Fibroblast of skin of right biceps (primary cell): Measurements from ENCODE around the gene CYRIA.

Source experiments
- DNase-seq: peaks from one replicate; pipeline ENCODE4 v3.0.0-alpha.2; 2013

The CYRIA gene

DNA sequence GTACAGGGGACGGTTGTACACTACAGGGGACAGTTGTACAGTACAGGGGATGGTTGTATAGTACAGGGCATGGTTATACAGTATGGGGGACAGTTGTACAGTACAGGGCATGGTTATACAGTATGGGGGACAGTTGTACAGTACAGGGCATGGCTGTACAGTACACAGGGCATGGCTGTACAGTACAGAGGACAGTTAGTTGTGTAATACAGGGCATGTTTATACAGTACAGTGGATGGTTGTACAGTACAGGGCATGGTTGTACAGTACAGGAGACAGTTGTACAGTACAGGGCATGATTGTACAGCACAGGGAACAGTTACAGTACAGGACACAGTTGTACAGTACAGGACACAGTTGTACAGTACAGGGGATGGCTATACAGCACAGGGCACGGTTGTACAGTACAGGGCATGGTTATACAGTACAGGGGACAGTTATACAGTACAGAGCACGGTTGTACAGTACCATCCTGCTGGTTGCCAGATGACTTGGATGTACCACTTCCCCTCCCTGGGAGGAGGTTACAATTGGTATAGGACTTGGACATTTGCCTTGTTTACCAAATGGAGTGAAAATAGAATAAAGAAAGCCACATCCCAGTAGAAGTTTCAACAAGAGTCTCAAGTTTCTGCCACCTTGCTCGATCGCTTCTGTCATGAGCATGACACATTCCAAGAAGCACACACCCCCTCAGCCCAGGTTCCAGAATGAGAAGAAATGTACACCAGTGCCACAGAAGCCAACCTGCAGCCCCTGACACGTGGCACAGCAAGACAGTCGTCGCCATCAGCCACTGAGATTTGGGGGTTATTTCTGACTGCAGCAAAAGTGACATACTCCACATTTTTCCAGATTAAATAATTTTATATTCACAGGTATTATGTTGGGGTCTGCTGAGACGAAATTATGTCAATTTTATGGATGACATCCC is 16.0 kb downstream of the CYRIA start:
- DNase-seq, result no peak

DNA sequence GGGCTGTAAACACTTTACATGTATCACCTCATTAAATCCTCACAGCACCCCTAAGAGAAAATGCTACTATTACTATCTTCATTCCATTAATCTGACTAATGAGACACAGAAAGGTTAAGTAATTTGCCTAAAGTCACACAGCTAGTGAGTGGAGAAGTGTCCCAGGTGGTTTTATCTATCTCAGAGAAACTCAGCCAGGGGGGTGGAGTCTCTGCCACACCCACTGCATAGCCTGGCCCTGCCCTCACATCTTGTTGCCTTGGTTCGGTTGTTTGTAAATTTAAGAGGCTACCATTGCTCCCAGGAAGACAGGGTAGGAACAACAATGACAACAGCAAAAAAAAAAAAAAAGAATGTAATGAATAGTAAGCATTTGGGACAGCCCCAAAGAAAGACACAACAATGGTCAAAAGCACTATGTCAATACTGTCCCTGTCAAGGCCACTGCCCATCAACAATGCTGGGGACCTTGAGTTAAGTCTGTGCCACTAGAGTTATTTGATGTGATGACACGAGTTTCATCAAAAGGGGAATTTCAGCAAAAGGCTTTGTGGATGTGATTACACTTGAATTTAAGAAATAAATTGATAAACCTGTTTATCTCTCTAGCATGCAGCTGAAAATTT is 17.5 kb downstream of the CYRIA start:
- no peak for DNase-seq

DNA sequence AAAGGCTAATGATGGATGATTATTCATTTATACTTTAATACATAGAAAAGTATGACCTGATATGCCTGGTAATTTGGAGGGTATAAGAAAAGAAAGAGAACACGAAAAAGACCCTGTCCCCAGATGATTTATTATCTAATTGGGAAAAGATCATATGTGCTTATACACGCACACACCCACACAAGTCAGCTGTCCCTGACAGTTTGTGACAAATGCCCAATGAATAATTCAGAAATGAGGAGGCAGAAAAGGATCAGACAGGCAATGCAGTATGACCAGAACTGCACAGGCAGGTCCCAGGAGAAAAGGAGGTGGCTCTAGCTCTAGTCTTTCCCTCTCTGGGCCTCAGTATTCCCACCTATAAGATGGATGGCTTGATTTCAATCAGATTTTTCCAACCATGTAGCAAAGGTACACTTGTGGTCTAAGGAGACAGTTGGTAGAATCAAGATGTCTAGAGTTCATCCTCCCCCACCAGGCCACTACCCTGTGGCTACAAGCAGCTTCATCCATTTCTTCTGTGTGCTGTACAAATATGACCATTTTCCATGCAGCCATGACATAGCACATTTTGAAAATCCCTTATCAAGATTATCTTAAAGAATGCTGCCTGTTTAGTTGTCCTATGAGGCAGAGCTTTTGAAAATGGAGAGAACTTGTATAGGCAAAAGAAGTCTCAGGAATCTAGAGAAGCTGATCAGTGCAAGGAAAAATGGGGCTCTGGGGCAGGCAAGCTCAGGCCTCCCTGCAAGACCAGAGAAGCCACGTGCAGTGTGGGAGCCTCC is 19.7 kb downstream of the CYRIA start:
- no peak for DNase-seq

DNA sequence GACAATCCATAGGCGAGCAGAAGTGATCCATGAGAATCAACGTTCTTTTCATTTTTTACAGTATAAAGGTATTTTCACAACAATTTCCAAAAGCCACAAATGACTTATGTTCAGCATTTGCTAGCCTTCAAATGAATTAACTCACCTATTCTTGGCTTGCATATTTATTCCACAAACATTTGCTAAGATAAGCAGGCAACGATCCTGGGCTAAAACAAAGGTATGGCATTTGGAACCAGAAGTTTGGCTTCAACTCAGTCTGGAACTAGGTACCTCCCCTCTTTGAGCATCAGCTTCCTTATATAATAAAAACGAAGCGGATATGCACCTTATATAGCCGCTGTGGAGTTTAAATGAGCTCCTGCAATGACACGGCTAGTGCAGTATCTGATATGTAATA is 20.5 kb downstream of the CYRIA start:
- no peak for DNase-seq

DNA sequence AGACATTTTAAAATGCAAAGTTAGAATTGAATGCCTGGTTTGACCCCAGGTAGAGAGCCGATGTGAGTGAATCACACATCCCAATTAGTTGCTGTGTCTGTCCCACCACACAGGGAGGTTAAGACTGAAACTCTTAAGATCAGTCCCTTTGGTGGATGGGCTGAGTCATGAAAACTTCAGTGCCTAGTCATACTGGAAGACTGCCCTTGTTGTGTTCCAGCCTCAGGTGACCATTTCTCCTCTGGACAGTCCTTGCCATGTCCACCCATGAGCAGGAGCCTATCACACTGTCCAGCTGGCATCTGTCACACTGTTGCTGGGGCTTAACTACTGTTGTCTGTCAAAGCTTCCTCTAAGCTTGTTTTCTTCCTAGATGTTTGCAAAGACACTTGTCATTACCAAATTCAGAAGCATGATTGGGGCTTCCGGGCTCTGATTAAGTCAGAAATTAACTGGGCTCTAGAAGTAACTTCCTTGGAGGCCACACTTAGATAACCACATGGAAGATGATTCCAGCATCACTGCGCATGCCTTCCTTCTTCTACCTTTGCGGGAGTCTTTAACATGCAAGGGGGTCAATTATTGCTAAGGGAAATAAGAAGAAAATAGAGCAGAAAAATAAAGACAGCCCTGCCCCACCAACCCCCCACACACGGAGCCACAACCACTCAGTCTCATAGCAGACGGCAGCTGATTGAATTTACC is 21.3 kb downstream of the CYRIA start:
- no peak for DNase-seq

DNA sequence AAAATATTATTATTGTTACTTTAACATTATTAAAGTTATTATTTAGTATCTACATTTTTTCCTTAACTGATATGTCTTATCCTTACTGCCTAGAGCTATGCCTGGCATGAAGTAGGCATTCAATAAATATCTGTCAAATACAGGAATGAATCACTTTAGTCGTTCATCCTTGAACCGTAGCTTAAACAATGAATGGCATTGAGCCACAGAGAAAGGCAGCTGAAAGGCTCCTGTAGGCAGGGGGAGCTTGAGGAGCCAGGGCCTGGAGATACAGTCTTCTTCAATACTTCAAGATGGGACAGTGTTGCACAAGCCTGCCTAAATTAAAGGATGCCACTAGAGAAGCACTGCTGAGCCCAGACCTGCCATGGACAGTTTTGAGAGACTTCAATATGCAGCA is 22.5 kb downstream of the CYRIA start:
- no peak for DNase-seq

DNA sequence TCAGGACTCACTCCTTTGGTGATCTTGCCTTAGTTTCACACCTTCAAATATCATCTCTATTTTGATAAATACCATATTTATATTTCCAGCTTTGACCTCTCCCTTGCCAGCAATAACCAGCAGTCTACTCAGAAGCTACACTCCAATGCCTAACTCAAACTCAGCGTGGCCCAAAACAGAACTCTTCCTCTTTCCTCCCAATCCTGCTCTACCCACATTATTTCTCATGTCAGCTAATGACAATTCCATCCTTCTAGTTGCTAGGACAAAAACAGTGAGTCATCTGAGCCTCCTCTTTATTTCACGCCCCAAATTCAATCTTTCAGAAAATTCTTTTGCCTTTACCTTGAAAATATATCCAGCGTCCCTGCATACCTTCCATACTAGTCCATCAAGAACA is 23.5 kb downstream of the CYRIA start:
- DNase-seq, result no peak

DNA sequence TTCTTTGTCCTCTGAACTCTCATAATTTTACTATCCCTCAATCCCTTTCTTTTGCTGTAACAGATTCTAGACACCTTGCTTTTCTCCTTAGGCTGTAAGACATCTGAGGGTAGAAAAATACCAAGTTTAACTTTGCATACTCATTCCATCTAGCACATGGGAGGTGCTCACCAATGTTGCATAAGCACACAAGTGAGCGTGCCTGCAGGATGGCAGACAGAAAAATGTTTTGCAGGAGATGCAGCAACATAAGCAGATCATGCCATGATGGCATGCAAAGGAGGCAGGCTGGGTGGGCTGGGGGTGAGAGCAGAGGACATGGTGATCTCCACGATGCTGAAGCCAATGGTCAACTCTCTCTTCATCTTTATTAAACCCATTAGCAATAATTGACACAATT is 24.1 kb downstream of the CYRIA start:
- DNase-seq, result no peak

DNA sequence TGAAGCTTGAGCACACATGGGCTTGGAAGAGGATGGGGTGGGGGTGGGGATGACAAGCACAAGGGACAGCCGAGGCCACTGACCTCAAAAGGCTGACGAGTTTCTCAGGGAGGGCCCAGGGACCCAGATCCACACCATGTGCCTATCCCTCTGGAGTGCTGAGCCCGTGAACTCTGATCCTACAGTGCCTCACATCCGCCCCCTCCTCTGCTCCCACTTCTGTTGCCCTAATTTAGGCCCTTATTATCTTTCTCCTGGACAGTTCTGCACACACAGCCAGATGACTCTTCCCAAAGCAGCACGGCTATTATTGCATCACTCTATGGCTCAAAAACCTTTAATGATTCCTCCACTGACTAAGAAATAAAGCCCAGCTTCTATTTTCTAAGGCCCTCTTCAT is 24.8 kb downstream of the CYRIA start:
- no peak for DNase-seq

DNA sequence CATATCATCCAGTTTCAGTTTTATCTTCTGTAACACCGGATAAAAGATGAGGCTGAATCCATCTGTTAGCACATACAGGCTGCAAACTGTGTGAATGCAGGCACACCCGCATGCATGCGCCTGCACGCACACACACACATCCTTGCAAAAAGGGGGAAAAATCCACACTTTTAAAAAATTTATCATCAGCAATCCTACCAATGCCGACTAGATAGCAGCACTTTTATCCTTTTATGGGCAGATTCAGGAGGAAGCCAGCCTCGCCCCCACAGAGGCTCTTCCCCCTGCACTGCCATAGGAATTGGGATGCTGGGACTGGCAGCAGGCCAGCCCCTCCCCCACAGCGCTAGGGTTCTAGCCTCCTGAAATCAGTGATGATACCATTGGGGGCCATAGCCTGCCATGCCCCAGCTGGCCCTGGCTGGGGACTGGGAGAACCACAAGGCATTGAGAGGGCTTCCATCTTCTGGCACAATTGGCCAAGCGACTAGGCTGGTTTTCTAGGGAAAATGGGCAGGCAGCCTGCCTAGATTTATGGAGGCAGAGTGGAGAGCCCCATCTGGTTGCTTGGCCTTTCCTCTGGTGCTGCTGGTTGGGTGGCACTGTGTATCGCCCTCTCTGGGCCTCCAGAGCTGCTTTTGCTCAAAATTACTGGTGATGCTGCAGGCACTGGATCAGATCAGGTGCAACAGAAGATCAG is 25.5 kb downstream of the CYRIA start:
- no peak for DNase-seq

DNA sequence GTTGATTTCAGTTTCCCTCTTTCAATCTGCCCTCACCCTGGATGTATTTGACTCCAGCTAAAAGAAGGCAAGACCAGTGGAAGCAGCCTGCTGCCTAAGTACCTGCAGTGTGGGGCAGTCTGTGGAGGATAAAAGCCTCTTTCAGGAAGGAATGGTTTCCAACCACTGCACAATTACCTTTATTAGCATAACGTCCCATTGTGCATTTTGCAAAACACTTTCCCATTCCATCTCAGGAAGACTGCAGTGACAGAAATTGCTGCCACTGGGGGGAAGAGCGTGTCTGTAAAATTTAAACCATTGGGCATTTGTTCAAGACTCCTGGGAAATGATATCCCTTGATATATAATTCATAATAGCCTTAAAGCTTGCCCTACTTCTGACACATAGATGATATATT is 26.2 kb downstream of the CYRIA start:
- DNase-seq, result no peak

DNA sequence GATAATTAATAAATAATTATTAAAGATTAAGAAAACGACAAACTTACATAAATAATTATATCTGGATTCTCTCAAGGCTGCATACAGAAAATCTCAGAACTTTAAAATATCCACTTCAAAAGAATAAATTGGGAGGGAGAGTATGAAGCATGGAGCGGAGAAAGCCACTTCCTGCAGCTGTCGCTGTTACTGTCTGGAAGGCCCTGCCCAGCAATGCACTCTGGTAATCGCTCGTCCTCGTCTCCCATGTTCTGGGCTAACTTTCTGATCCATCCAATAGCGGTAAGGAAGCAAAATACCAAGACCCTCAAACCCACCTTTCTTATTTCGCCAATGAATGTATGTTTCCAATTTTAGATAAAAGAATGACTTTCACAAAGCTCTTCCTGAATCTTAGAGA is 26.7 kb downstream of the CYRIA start:
- no peak for DNase-seq

DNA sequence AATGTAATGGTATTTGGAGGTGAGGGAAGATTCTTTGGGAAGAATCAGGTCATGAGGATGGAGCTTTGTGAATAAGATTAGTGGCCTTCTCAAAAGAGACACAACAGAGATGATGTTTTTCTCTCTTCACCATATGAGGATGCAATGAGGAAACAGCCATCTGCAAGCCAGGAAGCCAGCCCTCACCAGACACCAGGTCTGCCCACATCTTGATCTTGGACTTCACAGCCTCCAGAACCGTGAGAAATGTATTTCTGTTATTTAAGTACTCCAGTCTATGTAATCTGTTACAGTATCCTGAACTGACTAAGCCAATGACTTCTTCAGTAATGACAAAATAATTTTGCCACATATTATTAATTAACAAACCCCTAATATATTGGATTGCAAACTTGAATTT is 28.3 kb downstream of the CYRIA start:
- no peak for DNase-seq

DNA sequence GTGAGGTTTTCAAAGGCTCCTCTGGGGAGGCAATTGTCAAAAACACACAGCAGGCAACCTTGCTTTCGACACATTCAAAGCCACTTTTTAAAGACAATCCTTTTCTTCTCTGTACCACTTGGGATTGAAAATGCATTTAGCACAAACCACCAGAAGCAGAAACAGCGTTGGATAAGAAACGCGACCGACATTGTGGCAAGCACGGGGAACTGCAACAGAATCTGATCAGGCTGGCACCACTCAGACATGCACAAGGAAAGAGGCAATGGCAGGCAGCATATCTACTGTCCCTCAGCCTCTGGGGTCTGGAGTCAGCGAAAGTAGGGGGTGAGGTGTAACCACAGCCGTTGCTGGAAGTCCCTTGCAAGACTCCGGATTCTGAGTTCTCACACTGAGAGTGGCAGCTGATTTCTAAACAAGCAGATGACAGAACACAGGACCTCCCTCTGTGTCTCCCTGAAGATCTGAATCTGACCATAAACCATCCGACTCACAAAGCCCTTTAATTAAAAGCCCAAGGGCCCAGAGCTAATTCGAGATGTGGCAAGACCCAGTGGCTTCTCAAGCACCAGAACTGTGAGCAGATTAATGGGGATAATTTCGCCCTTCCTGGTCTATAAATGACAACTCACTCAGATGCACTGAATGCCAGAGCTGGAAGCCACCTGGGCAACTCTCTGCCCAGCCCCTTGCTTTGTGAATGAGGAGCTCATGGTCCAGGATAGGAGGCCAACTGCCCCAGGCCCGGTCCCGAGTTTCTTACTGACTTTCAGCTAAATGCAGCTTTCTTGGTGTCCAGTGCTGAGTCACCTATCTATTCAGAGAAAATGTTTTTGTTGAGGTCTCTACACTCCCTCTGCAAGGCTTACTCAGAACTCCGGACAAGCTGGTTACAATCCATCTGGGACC is 29.6 kb downstream of the CYRIA start:
- DNase-seq, result no peak

DNA sequence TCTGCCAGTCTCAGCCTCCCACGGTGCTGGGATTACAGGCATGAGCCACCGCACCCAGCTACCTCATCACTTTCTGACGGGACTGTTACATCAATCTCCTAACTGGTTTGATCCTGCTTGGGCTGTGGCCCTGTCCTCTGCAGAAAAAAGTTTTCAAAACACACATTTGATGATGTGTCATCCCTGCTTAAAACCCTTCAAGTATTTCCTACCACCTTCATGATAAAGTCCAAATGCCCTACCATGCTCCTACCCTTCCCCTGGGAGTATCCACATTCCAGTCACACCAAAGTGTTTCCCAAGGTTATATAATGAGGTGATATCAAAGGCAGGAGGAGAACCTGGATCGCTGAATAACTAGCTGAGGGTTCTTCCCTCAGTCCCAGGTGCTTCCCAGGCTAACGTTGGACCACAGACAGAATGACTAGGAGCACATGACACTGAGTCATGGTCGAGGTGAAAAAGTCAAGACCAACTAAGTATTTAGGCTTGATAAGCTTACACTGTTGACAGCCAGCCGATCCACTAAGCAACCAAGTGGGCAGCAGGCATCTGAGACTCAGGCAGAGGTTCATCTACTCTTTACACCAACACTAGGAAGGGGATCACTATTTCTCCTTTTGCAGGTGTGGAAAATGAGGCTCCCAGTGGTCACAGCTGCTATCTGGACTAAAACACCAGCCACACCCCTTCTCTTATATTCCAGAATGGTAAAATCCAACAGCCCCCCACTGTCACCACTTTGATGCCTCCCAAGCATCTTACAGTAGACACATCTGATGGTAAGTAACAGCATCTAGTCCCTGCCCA is 31.8 kb downstream of the CYRIA start:
- no peak for DNase-seq

DNA sequence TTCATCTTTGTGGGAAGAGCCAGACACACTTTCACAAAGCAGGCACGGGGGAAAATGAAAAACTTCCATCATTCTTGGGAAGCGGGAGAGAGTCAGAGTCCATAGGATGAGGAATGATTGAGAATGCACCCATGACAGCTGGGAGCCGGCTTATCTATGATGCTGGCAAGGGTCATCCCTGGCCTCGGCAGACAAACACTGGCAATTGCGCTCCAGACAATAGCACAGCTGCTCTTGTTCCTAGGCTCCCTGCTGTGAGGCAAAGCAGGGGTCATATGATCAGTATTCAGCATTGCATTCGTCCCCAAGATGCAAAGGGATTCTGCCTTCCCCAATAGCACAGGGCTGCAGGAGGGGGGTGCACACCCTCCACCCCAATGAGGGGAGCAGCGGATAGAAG is 33.0 kb downstream of the CYRIA start:
- no peak for DNase-seq

DNA sequence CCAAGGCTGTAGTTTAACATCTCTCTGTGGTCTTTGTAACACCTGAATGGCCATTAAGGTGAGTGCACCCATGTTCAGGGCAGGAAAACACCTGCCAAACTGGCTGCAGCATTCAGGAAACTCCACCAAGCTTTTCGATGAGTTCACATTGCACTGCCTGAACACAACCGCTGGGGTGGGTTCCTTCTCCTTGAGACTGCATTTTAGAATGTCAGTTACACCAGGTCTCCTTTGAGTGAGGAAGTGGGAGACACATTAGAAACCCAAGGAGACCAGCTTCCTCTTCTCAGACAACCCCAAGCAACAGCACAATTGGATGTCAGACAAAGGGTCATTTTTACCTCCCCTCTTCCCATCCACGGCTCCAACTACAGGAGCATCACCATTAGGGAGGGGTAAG is 35.2 kb downstream of the CYRIA start:
- DNase-seq, result no peak

DNA sequence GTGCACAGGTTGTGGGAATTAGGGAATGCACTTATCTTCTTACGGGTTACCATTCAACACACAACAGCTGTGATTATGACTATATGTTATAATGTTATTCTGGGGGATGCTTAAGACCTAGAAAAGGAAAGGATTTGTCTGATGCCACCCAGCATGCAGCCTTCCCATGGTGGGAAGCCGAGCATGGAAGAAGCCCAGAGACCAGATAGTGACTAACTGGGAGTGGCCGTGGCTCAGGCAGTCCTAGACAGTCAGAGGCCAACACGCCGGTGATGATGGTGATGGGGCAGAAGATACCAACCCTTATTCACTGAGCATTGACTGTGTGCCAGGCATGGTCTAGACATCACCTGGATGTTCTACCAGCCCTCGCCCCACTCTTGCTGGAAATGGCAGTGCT is 35.9 kb downstream of the CYRIA start:
- no peak for DNase-seq

DNA sequence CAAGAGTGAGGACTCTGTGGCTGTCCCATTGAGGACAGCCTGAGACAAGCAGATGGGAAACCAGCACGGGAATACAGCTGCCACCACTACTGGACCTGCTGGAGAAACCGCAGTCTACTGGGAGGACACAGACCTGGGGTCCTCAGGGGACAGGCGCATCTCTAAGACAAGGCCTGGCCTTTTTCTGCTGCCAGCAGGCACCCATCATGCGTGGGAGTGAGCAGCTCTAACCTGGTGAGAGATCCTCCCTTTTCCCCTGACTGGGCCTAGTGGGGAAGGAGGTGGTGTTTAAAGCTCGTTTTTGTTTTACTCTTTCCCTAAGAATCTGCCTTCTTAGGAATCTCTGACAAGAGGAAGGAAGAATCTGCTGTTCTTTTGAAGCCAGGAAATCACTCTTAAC is 36.6 kb downstream of the CYRIA start:
- no peak for DNase-seq

DNA sequence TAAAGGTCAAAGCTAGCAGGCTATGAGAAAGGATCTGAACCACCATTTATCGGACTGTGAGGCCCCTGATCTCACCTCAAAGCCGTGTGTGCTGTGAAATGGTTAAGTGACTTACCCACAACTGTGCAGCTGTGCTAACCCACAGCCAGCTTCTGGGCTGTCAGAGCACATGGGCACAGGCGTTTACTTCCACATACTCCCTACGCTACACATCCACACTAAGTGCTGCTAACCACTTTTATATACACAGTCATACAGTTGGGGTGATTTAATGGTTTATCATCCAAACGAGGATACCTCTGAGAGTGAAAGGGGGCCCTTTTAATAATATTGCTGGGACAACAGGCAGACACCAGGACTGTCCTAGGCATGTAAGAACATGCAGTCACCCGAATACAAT is 37.3 kb downstream of the CYRIA start:
- DNase-seq, result no peak
